GM18519 (cell line): ENCODE measurements around the gene EEF1A2.
"Not testable (repeated sequence)": the region's sequence is repeated elsewhere in the genome, so short reads cannot be mapped to it uniquely, and the experiment has no call there.

Source experiments
- ATAC-seq: cut with Tn5 transposase; IDR thresholded peaks from one replicate; pipeline ENCODE4 v1.9.1; 2021; ENCODE audit warnings: mild to moderate bottlenecking, moderate library complexity; ENCODE audit not compliant: unreplicated experiment, low FRiP score

EEF1A2 gene

DNA sequence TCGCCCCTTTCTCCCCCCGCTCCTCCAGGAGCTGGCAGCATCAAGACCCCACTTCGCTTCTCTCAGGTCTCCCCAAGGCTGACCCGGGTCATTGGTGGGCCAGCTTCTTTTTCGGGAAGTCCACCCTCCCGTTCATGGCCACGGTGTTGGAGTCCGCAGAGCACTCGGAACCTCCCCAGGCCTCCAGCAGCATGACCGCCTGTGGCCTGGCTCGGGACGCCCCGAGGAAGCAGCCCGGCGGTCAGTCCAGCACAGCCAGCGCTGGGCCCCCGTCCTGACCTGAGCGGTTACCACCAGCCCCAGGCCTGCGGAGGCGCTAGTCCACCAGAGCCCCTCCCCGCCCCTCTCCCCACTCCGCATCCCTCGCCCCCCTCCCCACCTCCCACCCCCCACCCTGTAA, 22.7 kb upstream of the EEF1A2 start:
- ATAC-seq: no peak

DNA sequence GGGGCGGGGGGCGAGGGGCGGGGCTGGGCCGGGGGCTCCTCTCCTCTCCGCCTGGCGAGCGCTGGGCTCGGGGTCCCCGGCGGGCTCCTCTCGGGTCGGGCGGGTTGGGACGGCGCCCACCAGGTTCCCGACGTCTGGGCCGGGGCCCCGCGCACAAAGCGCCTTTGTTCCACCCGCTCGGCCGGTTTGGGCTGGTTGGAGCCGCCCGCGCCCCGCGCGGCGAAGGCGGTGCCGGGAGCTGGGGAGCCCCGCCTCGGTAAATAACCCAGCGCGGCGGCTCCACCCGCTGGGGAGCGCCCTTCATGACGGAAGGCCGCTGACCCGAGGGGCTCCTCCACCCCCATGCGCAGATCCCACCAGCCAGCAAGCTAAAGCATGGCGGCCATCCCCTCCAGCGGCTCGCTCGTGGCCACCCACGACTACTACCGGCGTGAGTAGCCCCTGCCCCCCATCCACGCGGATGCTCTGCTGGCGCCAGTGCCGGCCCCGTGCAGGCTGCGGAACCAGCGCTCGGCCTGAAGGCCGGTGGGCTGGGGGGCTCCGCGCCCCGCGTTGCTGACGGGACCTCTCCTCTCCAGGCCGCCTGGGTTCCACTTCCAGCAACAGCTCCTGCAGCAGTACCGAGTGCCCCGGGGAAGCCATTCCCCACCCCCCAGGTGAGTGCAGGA, 22.2 kb upstream of the EEF1A2 start:
- ATAC-seq: peak; percentile 27

DNA sequence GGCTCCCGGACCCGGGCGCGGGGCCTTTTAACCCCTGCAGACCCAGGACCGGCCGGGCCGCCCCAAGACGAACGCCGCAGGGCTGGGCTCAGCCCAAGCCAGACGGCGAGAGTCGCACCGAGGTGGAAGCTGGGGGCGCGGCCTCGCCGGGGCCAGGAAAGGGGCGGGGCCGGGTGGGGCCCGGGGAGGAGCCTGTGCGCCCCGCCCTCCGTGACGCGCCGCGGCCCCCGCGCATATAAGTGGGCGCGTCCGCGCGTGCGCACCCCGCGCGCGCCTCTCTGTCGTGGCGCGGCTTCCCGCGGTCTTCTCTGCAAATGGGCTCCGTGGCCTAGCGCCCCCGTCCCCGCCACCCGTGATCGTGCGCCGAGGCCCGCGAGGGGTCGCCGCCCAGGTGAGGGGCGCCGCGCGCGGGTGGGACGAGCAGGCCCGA, 21.6 kb upstream of the EEF1A2 start, which contains the start of gene PPDPF:
TSS of gene PPDPF (plus strand) at position 262 of the 430 bp plus-strand sequence. CDS start 544 bp downstream, outside the sequence.
- ATAC-seq: peak; percentile 53

DNA sequence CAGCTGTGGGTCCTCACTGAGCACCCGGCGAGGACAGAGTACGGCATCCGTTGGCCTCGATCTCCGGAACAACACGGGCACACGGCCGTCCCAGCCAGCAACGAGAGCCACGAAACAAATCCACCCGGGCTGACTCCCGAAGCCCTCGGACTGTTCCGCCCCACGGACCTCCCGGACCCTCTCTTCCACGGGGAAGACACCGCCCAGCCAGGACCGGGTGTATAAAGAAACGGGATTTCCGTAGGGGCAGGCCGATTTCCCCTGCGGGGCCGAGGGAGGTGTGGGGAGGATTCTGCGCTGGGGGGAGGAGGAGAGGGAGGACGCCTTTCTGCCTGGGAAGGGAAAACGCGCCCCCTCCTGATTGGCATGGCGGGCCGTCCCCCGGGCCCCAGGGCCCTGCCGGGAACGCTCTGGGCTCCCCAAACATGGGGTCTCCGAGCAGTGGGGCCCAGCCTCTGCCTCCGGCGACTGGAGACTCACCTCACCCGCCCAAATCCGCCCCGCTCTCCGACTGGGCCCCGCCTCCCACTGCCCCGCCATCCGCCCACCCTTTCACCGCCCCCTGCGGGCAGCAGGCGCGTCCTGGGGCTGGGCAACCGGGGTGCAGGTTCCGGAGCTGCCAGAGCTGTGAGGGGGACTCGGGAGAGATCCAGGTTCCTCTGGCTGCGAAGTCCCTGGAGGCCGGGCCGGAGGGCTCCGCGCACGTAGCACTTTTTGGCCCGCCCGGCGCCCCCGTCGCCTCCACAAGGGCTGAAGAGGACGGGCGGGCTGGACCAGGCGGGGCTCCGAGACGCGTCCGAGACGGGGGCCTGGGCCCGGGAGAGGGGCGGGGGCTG, 21.0 kb upstream of the EEF1A2 start:
- no peak for ATAC-seq

DNA sequence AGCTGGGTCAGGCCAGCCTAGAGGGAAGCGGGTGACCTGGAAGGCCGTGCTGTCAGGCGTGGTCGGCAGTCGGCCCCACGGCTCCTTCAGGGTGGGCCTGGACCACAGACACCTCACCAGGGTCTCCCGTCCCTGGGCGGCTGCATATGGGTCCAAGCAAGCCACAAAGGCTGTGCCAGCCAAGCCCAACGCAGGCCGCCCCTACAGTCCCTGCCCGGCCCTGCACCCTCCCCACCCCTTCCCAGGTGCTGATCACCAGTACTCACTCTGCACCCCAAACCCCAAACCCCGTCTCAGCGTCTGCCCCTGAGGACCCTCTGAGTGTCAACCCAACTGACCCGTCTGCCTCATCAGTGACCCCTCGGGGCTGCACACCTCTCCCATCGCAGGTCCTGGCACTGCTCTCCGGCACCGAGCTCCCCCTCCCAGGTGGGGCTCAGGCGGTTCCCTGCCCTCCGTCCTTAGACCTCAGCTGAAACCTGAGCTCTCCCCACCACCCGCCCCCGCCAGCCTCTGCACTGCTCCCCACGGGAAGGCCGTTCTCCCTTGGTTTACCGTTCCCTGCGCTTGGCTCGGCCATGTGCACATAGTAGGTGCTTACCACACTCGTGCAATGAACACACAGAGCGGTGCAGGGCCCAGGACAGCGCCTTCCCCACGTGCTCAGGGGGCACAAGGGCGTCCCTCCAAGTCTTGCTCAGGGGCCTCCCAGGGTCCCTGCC, 20.2 kb upstream of the EEF1A2 start:
- no peak for ATAC-seq

DNA sequence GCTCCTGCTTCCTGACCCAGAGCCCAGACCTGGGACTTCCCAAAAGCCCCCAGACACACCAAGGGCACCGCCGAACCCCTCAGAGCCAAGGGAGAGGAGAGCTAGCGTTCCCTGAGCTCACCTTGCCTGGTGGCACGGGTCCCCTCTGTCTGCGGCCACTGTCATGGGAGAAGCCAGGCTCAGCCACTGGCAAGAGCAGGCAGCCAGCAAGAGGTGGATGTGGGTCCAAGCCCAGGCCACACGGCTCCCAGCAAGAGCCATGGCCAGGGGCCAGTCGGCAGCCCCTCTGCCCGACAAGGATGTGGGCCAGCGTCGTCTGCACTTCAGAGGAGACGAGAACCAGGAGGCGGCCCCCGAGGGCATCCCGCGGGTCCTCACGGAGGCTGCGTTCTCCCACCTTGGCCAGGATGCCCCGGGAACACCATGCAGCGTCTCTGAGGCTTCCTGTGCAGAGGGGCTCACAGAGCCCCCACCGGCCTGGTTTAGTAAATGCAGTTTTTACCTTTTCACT, 19.5 kb upstream of the EEF1A2 start:
- no peak for ATAC-seq

DNA sequence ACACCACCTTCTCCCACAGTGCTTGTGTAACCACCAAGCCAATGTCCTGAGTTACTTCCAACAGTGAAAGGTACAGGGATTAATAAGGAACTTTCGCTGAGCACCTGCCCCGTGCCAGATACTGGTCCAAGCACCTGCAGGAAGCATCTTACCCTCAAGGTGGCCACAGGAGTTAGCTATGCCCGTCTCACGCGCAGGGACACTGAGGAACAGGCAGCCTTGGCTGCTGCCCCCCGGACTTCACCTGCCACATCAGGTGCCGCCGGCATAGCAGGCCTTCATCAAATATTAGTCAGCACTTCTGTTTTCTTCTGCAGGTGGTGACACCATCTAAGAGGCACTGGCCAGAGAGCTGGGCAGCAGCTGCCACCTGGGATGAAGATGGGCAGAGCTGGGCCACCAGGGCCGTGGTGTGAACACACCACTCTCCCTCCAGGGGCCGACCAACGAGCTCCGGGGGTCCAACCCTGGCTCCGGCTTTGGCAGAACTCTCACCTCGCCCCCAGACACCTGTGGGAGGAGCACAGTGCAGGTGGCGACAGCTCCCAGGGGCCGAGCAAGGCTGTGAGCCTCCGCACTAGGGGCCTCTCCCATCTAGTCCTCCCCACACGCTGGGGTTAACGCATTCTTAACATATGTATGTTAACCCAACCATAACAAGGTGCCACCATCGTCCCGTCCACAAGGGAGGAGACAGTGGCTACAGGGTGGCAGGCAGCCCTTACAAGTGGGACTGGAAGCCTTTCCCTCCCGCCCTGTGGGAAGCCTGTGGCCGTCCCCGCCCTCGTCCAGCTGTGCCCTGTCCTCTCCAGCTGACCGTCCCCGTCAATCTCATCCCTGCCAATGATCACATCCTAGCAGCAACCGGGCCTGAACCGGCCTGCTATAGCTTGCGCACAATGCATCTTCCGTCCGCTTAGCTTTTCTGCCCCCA, 18.8 kb upstream of the EEF1A2 start:
- no peak for ATAC-seq

DNA sequence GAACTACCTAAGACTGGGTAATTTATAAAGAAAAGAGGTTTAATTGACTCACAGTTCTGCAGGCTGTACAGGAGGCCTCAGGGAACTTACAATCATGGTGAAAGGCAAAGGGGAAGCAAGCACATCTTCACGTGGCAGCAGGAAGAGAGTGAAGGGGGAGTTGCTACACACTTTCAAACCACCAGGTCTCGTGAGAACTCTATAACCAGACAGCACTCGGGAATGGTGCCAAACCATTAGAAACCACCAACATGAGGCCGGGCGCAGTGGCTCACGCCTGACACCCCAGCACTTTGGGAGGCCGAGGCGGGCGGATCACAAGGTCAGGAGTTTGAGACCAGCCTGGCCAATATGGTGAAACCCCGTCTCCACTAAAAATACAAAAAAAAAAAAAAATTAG, 15.6 kb upstream of the EEF1A2 start:
- ATAC-seq: not testable (repeated sequence)

DNA sequence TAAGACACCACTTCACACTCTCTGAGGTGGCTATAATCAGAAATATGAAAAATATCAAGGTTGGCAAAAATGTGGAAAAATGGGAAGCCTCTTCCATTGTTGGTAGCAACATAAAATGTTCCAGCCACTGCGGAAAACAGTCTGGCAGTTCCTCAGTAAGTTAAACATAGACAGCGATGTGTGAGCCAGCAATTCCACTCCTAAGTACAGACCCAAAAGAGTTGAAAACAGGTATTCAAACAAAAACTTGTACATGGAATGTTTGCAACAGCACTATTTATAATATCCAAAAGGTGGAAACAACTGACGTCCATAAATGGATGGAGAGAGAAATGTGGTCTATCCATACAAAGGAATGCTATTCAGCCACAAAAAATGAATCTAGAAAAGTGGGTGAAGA, 14.3 kb upstream of the EEF1A2 start:
- no peak for ATAC-seq

DNA sequence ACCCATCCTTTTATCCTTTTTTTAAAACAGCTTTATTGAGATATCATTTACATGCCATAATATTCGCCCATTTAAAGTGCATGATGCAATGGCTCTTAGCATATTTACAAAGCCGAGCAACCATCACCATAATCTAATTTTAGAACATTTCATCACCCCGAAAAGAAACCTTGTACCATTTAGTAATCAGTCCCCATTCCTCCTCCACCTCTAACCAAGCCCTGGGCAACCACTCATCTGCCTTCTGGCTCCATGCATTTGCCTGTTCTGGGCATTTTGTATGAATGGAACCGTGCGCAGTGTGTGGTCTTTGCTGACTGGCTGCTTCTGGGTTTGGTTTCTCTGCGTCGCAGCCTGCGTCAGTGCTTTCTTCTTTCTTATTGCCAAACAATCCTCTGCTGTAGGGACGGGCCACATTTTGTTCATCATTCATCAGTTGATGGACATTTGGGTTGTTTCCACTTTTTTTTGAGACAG, 10.2 kb upstream of the EEF1A2 start:
- no peak for ATAC-seq

DNA sequence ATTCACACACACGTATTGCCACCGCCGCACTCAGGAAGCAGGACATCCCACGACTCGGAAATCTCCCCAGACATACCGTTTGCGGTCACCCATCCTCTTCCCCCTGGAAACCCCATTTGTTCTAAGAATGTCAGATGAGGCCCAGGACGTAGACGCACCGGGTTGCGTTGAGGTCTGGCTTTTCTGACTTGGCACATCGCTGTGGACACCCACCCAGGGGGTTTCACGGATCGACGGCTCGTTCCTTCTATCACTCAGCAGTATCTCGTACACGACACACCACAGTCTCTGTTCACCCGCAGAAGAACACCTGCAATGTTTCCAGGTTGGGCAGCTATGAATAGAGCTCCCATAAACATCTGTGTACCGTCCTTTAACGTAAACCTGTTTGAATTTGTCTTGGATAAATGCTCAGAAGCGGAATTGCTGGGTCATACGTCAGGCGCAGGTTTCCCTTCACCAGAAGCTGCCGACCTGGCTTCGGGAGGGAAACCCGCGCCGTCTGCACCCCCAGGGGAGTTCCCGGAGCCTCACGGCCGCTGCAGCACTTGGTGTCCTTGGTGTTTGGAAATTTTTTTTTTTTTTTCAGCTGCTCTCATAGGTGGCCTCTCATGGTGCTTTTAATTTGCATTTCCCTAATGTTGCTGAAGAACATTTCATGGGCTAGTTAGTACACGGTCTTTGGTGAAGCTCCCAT, 9.3 kb upstream of the EEF1A2 start:
- ATAC-seq: no peak

DNA sequence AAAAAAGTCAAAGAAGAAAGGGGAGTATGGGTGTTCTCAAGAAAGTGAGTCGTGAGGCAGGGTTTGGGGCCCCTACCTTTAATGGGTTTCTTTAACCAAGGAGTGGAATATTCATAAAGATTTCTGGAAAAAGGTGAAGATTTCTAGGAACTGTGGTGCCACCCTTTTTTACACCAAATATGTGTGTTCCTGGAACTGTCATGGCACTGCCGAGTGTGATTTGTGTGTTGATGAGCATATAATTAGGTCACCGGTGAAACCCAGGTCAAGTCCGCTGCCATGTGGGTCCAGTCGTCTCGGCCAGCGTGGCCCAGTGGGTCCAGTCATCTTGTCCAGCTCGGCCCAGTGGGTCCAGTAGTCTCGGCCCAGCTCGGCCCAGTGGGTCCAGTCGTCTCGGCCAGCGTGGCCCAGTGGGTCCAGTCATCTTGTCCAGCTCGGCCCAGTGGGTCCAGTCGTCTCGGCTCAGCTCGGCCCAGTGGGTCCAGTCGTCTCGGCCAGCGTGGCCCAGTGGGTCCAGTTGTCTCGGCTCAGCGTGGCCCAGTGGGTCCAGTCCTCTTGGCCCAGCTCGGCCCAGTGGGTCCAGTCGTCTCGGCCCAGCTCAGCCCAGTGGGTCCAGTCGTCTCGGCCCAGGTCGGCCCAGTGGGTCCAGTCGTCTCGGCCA, 8.3 kb upstream of the EEF1A2 start:
- no peak for ATAC-seq

DNA sequence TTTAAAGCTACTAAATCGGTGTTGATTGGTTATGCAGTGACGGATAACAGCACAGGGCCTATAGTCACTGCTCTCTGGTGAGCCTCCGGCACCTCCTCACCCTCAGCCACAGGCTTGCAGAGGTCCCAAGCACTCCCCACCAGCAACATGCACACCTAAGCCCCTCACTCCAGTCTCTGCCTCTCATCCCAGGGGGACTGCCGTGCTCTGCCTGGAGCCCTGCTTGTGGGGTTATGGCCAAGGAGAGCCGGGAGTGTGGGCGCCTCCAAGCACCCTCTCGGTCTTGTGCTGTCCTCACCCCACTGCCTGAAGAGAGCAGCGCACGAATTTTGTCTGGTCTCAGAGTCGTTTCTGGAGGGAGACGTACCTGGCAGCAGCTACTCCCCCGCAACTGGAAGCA, 6.8 kb upstream of the EEF1A2 start:
- no peak for ATAC-seq

DNA sequence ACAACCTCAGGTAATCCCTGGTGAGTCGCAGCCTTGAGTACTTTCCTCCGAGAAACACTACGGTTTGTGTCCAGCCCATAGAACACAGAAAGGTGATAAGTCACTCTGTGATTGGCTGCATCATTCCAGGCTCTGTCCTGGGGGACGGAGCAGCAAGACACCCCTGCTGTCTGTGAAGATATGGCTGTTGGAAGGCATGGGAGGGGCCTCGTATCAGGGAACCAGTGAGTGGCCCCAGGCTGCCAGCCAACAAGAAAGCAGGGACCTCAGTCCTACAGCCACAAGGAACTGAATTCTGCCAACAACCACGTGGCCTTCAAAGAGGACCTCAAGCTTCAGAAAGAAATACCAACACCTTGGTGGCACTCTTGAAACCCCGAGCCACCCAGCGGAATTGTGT, 6.4 kb upstream of the EEF1A2 start:
- ATAC-seq: no peak

DNA sequence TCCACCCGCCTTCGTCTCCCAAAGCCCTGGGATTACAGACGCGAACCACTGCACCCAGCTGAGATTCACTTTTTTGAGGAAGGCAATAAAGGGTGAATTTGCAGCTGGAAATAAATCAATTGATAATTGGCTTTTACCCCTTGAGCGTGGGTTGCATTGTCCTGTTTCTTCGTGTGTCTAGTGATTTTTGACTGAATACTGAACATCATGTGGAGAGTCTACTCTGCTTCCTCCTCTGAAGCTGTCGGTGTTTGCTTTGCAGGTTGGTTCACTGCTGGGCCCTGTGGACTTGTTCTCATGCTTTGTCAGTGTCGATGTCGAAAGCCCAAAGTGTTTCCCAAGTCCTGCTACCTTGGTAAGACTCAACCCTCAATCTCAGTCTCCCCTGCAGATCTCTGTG, 5.8 kb upstream of the EEF1A2 start:
- ATAC-seq: no peak

DNA sequence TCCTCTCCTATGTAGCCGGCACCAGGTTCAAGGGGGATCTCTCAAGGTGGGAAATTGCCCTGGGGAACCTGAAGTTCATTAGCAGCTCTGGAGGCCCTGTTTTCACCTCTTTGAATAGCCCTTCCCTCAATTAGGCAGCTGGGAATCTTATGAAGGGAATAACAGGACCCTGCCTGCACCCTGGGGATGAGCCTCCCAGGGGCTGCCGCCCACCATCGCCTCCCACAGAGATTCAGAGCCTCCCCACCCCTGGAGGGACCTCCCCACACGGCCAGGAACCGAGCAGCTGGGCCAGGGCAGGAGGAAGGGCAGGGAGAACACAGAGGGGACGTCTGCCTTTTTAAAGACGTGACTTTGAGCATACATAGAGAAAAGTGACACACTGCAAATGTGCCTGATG, 4.6 kb upstream of the EEF1A2 start:
- ATAC-seq: no peak

DNA sequence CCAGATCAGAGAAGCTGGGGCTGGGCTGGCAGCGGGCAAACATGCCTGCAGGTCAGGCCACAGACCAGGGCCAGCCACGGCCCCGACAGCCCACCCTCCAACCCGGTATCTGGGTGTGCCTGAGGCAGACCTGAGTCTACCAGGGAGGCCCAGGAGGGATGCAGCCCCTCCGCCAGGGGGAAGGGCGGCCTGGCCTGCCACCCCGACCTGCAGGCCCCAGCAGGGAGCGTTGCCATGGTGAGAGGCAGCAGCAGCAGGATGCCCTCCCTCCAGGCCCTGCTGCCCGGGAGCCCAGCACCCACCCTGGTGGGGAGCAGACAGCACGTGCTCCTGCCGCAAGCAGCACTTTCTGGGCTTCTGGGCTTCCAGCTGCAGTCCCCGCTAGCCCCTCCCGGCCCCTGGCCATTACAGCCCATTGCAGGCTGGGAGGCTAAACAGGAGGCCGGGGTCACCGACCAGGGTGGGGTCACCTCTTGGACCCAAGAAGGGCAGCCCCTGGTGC, 3.8 kb upstream of the EEF1A2 start:
- ATAC-seq: no peak

DNA sequence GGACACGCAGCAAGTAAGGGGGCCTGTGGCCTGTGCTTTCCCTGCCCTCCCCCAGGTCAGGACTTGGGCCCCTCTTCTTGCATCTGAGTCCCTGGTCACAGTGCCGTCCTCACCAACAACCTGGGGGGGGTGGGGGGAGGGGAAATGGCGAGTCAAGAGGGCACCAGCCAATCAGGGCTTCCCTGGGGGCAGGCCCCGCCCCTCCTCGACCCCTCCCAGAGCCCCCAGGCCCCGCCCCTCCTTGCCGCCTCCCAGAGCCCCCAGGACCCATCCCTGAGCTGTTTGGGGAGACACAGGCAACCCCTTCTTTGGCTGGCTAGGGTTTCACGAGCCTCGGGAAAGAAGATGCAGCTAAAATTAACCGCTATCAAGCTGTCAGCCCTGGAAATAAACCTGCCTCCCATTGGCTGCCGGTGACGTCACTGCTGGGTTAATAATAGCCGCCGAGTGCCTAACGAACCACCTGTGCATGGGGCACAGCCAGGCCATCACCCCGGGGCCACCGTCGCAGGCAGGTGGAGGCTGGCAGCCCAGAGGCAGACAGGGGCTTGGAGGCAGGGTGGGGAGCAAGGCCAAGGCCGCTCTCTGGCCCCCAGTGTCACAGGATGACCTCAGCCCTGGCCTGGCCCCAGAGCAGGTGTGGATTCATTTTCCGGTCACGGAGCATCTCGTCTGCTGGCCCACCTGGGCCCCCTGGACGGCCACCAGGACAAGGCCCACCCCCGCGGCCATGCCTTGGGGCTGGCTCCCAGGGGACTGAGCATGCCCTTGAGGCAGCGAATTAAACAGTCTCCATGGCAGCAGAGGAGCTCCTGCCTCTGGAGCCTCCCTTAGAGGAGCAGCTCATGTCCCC, 3.2 kb upstream of the EEF1A2 start:
- no peak for ATAC-seq
